K562 (cell line): ENCODE data around the gene CNRIP1. TPM values are rescaled to one million over a fixed set of nuclear protein-coding genes. Genes with fewer than 3 reads are reported as not detected.

Experiments used
- ASH1L ChIP-seq: fragments of 450-650 bp; IDR thresholded peaks from 2 replicates; pipeline ENCODE4 v1.6.1; 2018; ENCODE audit warnings: borderline replicate concordance, mild to moderate bottlenecking, low read depth; ENCODE audit not compliant: partially characterized antibody
- GABPB2 ChIP-seq: fragments of 250-450 bp; sonication (Bioruptor Pico); conservative IDR thresholded peaks from 2 replicates; pipeline ENCODE4 v1.5.1; 2021; ENCODE audit warnings: mild to moderate bottlenecking
- KLF13 ChIP-seq: fragments of 450-650 bp; IDR thresholded peaks from 2 replicates; pipeline ENCODE4 v1.6.1; 2016; ENCODE audit warnings: missing genetic modification characterization, low read depth, mild to moderate bottlenecking, missing compliant biosample characterization, moderate library complexity, borderline replicate concordance
- MEF2D ChIP-seq: conservative IDR thresholded peaks from 2 replicates; pipeline ENCODE4 v1.6.1; 2016; ENCODE audit warnings: low read depth, missing genetic modification characterization, missing compliant biosample characterization
- RHOXF2B ChIP-seq: fragments of 250-450 bp; sonication (Bioruptor Pico); conservative IDR thresholded peaks from 2 replicates; pipeline ENCODE4 v1.5.1; 2021
- SAP30 ChIP-seq: fragments of 200-600 bp; sonication (generic); IDR thresholded peaks from 2 replicates; pipeline ENCODE4 v1.6.1; 2012; ENCODE audit warnings: borderline replicate concordance, low read depth, mild to moderate bottlenecking, moderate library complexity, low read length, control low read depth, inconsistent platforms; ENCODE audit not compliant: insufficient read depth, poor library complexity, severe bottlenecking
- TAF15 ChIP-seq: fragments of 200-400 bp; formaldehyde crosslinking; IDR thresholded peaks from 2 replicates; pipeline ENCODE4 v1.6.1; 2017; ENCODE audit warnings: mild to moderate bottlenecking, low read depth, low read length, moderate library complexity
- THRA ChIP-seq: fragments of 450-650 bp; IDR thresholded peaks from 2 replicates; pipeline ENCODE4 v1.6.1; 2017; ENCODE audit warnings: mild to moderate bottlenecking, moderate library complexity
- ZBTB40 ChIP-seq, 2 experiments: fragments of 450-650 bp in 1 of 2; sonication (generic) in 1 of 2; formaldehyde crosslinking in 1 of 2; IDR thresholded peaks; 2 replicates each; pipeline versions ENCODE4 v1.7.1 to v1.9.0; 2016 to 2022; ENCODE audit warnings: inconsistent platforms in 1 of 2, mild to moderate bottlenecking in 1 of 2, missing genetic modification reagents in 1 of 2
- ZNF395 ChIP-seq: fragments of 200-800 bp; sonication (Bioruptor generic); IDR thresholded peaks from 2 replicates; pipeline ENCODE4 v1.6.1; 2017; ENCODE audit warnings: missing genetic modification characterization, missing compliant biosample characterization
- ZNF740 ChIP-seq, 3 experiments: fragments of 200-800 bp in 1 of 3; sonication (Bioruptor generic) in 1 of 3; sonication (generic) in 1 of 3; formaldehyde crosslinking in 1 of 3; IDR thresholded peaks; 2 replicates each; pipeline versions ENCODE4 v1.6.1 to v1.8.0; 2016 to 2022; ENCODE audit warnings: mild to moderate bottlenecking in 2 of 3, missing compliant biosample characterization in 2 of 3, missing genetic modification characterization in 2 of 3, missing genetic modification reagents in 1 of 3
- polyA plus RNA-seq, 8 experiments: library from polyadenylated mRNA; depleted of rRNA in 4 of 8; stranded (reverse) in 5 of 8; unstranded in 3 of 8; fragments of >200 nt; fragmentation: Nextera tagmentation in 2 of 8; fragmentation: Illumina TruSeq in 1 of 8; extraction: Ambion mirVana in 2 of 8; extraction: Trizol in 1 of 8; gene quantifications; 2 replicates each; pipeline versions ENCODE4 v1.2.1 to v1.2.3, GENCODE V29; 2011 to 2014; ENCODE audit warnings: inconsistent platforms in 1 of 8, missing spikeins in 1 of 8
- total RNA-seq, 7 experiments: library from RNA; depleted of rRNA in 6 of 7; stranded (reverse); fragments of >200 nt in 6 of 7; fragmentation: Illumina TruSeq in 2 of 7; extraction: Trizol in 2 of 7; gene quantifications; 2 replicates each; pipeline versions ENCODE4 v1.2.1 to v1.2.3, GENCODE V29; 2011 to 2021; ENCODE audit warnings: low replicate concordance in 1 of 7

The CNRIP1 gene
- total and polyA plus RNA-seq, 9 of the 15 experiments (the other 6 are each of a cell fraction or from before 2014, with no cell fraction given): 0.59 to 2.1 (median 1.5) TPM

GRCh38 chr2:68253219-68254068, 66.3 kb downstream of the CNRIP1 start (continued):
- TF ChIP-seq ZBTB40 (IDR thresholded peaks at IDR 0.05) (peak; percentile 9; the same call in 1 of the 2 replicates), ZBTB40 (CRISPR knock-in tag; IDR thresholded peaks at IDR 0.05) (no peak), ASH1L (peak; percentile 12), RHOXF2B (CRISPR knock-in tag) (no peak), MEF2D (tag) (no peak), GABPB2 (no peak), ZNF740 (CRISPR knock-in tag; IDR thresholded peaks at IDR 0.05) (no peak), ZNF740 (tag; IDR thresholded peaks at IDR 0.05) (peak in 1 of 2 experiments; percentile 59; a peak in 1 of 4 replicates), KLF13 (tag) (no peak), THRA (no peak), TAF15 (no peak), ZNF395 (CRISPR knock-in tag) (no peak), SAP30 (no peak)
